Fibroblast of the aortic adventitia (primary cell): ENCODE measurements around the gene RPS19BP1. TPM values are rescaled to one million over a fixed set of nuclear protein-coding genes. Genes with fewer than 3 reads are reported as not detected.

Experiments
- DNase-seq: peaks from one replicate; pipeline ENCODE4 v3.0.0-alpha.2; 2010; ENCODE audit warnings: low read depth
- H3K4me3 ChIP-seq: 2 replicates; pipeline ENCODE4 v1.5.1; 2011; ENCODE audit warnings: low read depth, mild to moderate bottlenecking, control low read depth, low read length, moderate library complexity
- total RNA-seq: library from RNA; depleted of rRNA; stranded (reverse); fragments of >200 nt; gene quantifications from 2 replicates; pipeline ENCODE4 v1.2.3, GENCODE V29; 2012; ENCODE audit warnings: low replicate concordance
- TF ChIP-seq, protein P1 (sequence below): IDR thresholded peaks from 2 replicates; pipeline ENCODE4 v1.5.1; 2011; ENCODE audit warnings: mild to moderate bottlenecking, low read length, control low read depth, inconsistent platforms; ENCODE audit not compliant: insufficient read depth

RPS19BP1 gene
- total RNA-seq, 1 donor, result 39.6 TPM

DNA sequence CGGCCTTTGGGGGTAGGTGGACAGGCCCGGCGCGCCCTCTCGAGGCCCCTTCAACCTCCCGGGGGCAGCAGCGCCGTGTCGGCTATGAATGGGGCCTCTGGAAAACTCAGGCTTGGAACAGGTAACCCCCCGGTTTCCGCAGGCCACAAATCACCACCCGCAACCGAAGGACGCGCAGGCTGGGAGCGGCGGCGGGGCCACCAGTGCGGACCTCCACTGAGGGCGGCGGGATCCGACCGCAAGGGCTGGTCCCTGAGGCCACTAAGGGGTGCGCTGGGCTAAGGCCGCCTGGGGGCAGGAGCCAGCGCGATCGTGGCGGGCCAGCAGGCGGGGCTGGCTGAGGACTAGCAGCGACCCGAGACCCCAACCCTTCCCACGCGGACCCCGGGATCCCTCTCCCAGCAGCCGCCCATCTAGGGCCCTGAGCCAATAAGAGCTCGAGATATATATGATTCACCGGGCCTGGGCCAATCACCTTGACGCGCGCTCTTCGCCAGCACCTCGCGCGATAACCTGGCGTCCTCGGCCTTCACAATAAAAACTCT, 12.8 kb downstream of the RPS19BP1 start:
- peak; percentile 45 for DNase-seq
- TF ChIP-seq, protein P1, sequence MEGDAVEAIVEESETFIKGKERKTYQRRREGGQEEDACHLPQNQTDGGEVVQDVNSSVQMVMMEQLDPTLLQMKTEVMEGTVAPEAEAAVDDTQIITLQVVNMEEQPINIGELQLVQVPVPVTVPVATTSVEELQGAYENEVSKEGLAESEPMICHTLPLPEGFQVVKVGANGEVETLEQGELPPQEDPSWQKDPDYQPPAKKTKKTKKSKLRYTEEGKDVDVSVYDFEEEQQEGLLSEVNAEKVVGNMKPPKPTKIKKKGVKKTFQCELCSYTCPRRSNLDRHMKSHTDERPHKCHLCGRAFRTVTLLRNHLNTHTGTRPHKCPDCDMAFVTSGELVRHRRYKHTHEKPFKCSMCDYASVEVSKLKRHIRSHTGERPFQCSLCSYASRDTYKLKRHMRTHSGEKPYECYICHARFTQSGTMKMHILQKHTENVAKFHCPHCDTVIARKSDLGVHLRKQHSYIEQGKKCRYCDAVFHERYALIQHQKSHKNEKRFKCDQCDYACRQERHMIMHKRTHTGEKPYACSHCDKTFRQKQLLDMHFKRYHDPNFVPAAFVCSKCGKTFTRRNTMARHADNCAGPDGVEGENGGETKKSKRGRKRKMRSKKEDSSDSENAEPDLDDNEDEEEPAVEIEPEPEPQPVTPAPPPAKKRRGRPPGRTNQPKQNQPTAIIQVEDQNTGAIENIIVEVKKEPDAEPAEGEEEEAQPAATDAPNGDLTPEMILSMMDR, result peak; percentile 13
- peak overlapping the region; percentile 90 for H3K4me3 ChIP-seq

DNA sequence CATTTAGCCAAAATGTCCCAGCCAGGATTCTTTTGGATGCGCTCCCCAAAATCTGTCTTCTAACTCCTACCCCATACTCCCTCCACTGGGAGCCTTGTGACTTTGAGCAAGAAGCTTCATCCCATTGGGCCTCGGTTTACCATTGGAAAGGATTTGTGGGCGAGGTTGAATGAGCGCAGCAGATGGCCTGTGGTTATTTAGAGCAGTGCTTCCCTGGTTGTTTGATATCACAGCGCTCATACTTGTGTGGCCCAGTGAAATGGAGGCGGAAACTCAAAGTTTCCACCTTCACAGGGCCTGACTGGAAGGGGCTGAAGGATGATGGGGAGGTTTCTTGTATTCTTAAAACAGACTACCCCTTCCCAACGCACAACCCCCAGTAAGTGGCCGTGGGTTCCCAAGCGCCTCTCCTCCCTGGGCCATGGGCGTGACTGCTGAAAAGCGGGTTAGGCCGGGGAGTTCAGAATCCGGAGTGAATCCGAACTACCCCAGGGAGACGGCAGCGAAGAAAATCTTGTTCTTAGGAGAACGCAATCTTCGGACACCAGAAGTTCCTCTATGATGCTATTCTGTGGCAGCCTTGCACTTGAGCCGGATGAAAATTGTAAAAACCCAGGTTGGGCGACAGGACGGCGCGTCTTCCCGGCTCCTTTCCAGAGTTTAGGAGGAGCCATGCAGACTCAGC, 13.4 kb downstream of the RPS19BP1 start:
- H3K4me3 ChIP-seq, result peak overlapping the region; percentile 90
- TF ChIP-seq, protein P1, result no peak
- peak; percentile 53 for DNase-seq

DNA sequence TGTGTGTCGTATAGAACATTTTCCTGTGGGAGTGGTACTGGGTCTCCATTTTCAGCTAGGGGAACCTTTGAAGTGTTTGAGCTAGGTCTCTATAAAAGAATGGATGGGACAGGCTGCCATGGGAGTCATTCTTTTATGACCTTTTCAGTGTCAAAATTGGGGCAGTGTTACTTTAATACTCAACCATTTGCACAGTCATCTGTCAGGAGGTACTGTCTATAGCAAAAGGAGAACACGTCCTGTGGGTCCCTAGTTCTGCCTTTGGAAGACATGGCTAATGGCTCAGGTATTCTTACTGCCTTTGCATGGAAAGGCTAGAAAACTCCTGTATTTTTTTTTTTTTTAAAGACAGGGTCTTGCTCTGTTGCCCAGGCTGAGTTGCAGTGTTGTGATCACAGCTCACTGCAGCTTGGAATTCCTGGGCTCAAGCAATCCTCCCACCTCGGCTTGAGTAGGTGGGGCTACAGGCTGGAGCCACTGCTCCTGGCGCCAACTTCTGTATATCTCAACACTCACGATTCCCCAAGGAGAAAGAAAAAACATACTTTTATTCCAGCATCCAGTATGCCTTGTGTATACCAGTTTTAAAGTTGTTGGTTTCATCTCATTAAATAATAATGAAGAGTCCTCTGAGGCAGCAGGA, 14.3 kb downstream of the RPS19BP1 start:
- TF ChIP-seq, protein P1, result no peak
- H3K4me3 ChIP-seq, result peak overlapping the region; percentile 90
- peak; percentile 64 for DNase-seq

DNA sequence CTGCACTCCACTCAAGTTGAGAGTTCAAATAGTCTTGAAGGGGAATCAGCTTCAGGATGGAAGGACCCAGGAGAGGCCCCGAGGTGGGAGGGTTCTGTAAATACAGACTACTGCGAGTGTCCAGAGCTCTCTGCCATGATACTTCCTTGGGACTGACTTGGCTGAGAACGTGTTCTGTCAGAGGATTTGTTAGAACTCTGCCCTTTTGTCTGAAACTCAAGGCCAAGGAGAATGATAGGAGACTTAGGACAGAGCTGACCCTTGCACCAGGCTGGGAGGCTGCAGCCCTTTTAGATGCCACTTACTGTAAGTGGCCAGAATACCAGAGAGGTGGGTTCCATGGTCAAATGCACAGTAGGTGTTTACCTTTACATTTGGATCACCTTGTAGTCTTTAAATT, 15.1 kb downstream of the RPS19BP1 start:
- no peak for DNase-seq

DNA sequence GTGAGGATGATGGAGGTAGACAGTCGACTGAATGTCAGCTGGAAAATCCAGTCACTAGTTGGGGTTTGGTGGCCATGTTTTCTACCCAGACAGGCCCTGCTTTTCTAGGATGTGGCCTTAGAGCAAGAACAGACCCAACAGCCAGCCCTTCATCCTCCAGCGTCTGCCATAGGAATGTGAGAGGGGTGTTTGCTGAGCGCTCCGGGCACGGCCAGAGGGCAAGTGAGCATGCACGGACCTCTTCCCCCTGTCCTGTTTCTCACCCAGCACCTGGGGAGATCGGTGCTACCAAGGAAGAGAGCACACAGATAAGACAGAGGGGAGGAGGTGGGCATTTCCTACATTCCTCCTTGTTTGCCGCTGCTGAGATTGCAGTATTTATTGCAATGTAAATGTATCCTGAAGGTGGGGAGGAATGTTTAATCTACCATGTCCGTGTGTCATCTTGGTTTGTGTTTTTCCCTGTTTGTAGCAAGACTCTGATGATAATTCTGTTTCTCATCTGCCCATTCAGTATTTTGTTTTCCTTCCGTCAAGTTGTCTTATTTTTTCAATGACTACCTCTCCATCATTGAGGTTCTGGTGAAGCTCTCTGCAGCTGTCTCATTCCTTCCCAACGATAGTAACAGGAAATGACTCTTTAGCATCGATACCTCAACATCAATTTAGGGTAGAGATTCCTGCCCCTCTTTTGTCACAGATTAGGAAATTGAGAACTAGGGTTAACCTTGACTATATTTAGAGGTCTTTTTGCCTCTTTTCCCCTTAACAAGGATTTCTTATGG, 17.1 kb downstream of the RPS19BP1 start:
- DNase-seq, result no peak
- no peak overlapping the region for H3K4me3 ChIP-seq
- TF ChIP-seq, protein P1, result no peak

More for the DNA sequence above, 15.1 kb downstream of the RPS19BP1 start:
- H3K4me3 ChIP-seq, result no peak overlapping the region
- TF ChIP-seq, protein P1, result no peak

DNA sequence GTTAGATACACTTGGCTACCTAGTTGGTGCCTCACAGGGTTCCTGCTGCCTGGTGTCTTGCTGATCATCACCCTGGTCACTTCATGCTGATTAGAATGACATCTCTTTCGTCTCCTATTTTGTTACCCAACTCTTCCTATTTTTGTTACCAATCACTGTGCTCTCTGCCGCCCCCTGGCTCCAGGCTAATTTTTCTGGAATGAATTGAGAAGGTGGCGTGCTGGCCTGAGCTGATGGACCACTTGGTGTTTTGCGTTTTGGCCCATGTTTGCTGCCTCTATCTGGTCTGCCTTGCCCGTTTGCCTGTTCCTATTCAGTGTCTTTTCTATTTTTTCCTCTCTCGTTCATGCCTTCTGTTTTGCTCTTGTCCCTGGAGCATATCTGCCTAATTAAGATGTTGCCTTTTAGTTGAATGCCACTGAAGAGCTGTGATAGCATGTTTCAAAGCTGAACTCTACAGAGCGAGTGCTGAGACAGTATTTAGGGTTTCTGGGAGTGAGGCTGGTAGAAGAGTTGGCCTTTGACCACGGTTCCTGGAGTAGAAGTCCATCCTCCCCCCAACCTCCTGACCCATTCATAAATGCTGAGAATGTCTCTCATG, 18.1 kb downstream of the RPS19BP1 start:
- no peak overlapping the region for H3K4me3 ChIP-seq
- TF ChIP-seq, protein P1, result peak; percentile 78
- DNase-seq, result peak; percentile 55
